NCI-H82 treated with DMSO at 0.1 percent for 48 hours (cell line): ENCODE results near the gene KRT32.
"Not testable (repeated sequence)": the region's sequence is repeated elsewhere in the genome, so short reads cannot be mapped to it uniquely, and the experiment has no call there.

Source experiments
- DNase-seq: peaks from one replicate; lab custom pipeline; 2025; ENCODE audit not compliant: unreplicated experiment; lab: John Stamatoyannopoulos, UW

Gene KRT32

GRCh38 chr17:41430376-41430775, 36.8 kb downstream of the KRT32 start:
- not testable (repeated sequence) for DNase-seq

- DNase-seq, result no peak
These were observed 37.5 kb downstream of the KRT32 start for GRCh38 chr17:41429667-41430066.

DNA sequence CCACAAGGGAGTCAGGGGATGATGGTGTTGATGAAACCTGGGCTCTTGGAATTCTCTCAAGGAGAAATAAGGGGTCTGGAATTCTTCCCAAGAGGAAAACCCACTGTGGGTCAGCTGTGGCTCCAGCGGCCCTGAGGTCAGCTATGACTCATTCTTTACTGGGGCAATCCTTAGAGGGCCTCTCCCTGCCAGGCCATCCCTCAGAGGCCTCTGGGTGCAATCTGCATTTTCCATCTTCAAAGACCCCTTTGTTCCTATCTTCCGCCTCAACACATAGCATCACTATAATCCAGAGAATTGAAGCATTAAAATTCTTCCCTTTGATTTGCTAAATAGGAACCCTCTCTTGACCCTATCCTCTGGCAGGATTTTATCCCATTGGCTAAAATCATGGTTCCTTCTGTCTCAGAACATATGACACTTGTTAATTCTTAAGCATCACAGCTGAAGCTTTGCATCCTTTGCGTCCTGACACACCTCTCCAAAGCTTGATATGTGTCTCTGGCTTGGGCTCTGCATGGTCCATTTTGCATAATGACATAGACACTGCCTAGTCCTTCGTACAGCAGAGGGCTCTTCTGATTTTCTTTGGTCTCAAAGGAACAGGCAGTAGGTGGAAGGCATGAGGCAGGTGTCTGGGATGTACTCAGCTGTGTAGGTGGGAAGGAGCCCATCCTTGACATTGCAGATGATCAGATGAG, 38.4 kb downstream of the KRT32 start:
- DNase-seq, result no peak

GRCh38 chr17:41424111-41424635, 43.0 kb downstream of the KRT32 start, which contains the start of gene KRT37:
Gene KRT37 (minus strand): TSS chr17:41424585. CDS start chr17:41424523, 62 bp downstream.
- no peak for DNase-seq

GRCh38 chr17:41422586-41422985, 44.6 kb downstream of the KRT32 start:
- DNase-seq, result not testable (repeated sequence)

DNA sequence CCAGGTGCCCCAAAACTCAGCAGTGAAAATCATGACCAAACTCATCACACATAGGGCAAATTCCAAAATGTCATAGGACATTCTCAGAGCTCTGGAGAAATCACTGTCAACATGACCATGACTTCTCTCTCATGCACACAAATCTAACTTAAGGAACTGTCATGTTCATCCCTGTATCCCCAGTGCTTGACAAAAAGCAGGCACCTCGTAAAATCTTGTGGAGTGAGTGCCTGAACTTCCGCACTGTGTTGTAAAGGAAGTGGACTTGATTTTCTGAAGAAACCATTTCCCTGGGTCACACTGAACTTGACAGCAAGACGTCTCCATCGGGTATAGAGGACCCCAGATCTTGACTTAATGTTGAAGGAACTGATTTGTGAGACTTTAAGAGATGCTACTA, 45.6 kb downstream of the KRT32 start:
- no peak for DNase-seq

- DNase-seq, result no peak
These were observed 46.1 kb downstream of the KRT32 start for GRCh38 chr17:41421116-41421515.

GRCh38 chr17:41420134-41420533, 47.1 kb downstream of the KRT32 start:
- no peak for DNase-seq

GRCh38 chr17:41419716-41420115, 47.5 kb downstream of the KRT32 start:
- DNase-seq, result no peak

GRCh38 chr17:41418116-41418860, 48.9 kb downstream of the KRT32 start:
- DNase-seq, result no peak

DNA sequence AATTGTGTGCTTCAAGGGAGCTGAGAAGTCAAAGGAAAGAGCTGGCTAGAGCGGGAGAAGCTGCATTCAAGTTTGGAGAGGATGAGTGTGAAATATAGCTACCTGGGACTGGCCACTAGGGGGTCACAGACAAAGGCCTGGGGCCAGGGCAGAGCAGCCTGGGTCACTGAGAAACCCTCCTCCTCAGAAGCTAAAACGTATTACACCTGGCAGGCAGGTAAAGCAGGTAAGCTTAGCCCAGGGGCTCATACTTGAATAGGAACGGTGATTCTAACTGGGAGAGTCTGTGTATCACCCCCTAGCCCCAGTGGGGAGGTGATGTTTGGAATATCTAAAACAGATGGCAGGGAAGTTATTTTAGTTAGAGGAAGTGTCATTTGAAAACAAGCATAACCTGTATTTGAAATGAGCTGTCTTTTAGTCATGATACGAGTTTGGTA, 49.6 kb downstream of the KRT32 start:
- DNase-seq, result no peak

GRCh38 chr17:41417127-41417526, 50.1 kb downstream of the KRT32 start:
- DNase-seq, result no peak

GRCh38 chr17:41416479-41416878, 50.7 kb downstream of the KRT32 start:
- DNase-seq, result no peak

DNA sequence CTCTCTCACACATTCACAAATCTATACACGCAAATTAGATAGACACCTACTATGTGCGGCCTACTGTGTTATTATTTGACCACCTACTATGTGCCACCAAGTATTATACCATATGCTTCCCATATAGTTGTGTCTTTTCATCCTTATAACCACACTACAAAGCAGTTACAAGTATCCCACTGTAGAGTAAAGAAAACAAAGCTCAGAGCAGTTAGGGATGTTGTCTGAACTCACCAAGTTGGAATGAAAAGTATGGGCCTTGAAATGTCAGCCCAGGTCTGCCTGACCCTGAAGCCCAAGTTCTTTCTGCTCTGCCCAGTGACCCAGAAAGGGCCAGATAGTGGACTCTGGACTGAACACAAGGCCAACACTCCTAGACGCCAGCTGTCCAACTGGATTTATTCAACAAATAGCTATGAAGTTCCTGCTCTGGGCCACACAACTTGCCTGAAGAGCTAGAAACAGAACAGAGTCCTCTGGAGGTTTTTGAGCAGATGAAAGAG, 51.3 kb downstream of the KRT32 start:
- DNase-seq, result no peak

DNA sequence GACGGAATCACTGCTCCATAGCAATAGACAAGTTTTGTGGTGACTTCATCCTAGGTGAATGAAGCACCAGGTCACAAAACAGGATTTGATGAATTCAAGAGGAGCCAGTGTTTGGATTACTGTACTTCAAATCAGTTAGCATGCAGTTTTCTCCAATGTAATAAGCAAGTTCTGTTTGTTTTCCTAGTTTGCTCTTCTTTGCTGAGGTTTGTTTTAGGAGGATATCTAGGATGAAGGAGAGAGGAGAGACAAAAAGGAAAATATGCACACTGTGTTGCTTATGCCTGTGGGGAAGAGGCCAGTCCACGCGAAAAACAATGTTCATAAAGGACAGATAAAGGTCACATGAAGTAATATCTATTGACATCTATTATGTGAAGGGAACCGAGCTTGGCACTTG, 51.8 kb downstream of the KRT32 start:
- DNase-seq, result no peak

GRCh38 chr17:41413982-41414381, 53.2 kb downstream of the KRT32 start:
- no peak for DNase-seq

- no peak for DNase-seq
These were observed 53.7 kb downstream of the KRT32 start for GRCh38 chr17:41413353-41413957.

GRCh38 chr17:41411072-41411840, 55.9 kb downstream of the KRT32 start:
- no peak for DNase-seq
